C4-2B (cell line): ENCODE measurements around the gene DRD4.

ENCODE experiments used
- CTCF ChIP-seq: fragments of 450-650 bp; conservative IDR thresholded peaks from 2 replicates; pipeline ENCODE4 v1.5.1; 2017; ENCODE audit warnings: mild to moderate bottlenecking
- ZFX ChIP-seq: fragments of 450-650 bp; IDR thresholded peaks from 2 replicates; pipeline ENCODE4 v1.6.1; 2017

GRCh38 chr11:660281-660680, 23.2 kb downstream of the DRD4 start:
- TF ChIP-seq CTCF (no peak), ZFX (no peak)
